ENCODE results near the gene GPR143.
"Not testable (repeated sequence)": the region's sequence is repeated elsewhere in the genome, so short reads cannot be mapped to it uniquely, and the experiment has no call there.

Gene GPR143

GRCh38 chrX:9768321-9768839 lies 2.7 kb upstream of the GPR143 start:
- H3K27me3 ChIP-seq (ENCODE audit: control insufficient read depth, insufficient read depth, low read length, poor library complexity, severe bottlenecking); H3K4me1 ChIP-seq (ENCODE audit: control insufficient read depth, insufficient read depth, low read length); H3K36me3 ChIP-seq (ENCODE audit: control insufficient read depth, insufficient read depth, low read length); H3K9me3 ChIP-seq (ENCODE audit: control insufficient read depth, low read length); H3K27ac ChIP-seq (ENCODE audit: insufficient read depth, low read depth, low read length, poor library complexity, severe bottlenecking); H3K4me3 ChIP-seq (ENCODE audit: insufficient read depth, low read depth, low read length): not testable (repeated sequence)
- 89 to 91% methylated on average over 5 of the region's 5 CpGs for WGBS, 2 experiments

DNA sequence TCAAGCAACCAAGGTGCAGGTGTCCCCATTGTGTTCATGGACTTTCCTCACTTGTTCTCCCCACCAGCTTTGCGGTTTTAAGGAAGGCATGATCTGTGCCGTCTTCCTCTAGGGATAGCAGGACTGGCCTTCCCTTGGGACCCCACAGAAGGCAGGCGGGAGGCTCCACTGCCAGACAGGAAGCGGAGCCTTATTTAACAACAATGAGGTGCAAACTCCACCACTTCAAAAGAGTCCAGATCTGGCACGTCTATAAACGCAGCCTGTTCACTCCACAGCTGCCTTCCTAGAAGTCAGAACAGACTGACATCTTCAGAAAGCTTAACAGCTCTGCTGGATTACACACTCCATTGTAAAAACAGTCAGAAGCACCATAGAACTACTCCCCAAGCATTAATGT lies 1.7 kb upstream of the GPR143 start:
- Histone ChIP-seq H3K9me3 (ENCODE audit: control insufficient read depth, low read length) (no peaks in the 10 kb centered on the region), H3K4me1 (ENCODE audit: control insufficient read depth, insufficient read depth, low read length) (peaks cover 6% of the 10 kb centered on the region), H3K27me3 (ENCODE audit: control insufficient read depth, insufficient read depth, low read length, poor library complexity, severe bottlenecking) (peaks cover 6% of the 10 kb centered on the region), H3K27ac (ENCODE audit: insufficient read depth, low read depth, low read length, poor library complexity, severe bottlenecking) (no peak overlapping the region), H3K4me3 (ENCODE audit: insufficient read depth, low read depth, low read length) (no peak overlapping the region), H3K36me3 (ENCODE audit: control insufficient read depth, insufficient read depth, low read length) (no peaks in the 10 kb centered on the region)
- WGBS, 2 experiments, result 85 to 91% methylated on average over 6 of the region's 6 CpGs

DNA sequence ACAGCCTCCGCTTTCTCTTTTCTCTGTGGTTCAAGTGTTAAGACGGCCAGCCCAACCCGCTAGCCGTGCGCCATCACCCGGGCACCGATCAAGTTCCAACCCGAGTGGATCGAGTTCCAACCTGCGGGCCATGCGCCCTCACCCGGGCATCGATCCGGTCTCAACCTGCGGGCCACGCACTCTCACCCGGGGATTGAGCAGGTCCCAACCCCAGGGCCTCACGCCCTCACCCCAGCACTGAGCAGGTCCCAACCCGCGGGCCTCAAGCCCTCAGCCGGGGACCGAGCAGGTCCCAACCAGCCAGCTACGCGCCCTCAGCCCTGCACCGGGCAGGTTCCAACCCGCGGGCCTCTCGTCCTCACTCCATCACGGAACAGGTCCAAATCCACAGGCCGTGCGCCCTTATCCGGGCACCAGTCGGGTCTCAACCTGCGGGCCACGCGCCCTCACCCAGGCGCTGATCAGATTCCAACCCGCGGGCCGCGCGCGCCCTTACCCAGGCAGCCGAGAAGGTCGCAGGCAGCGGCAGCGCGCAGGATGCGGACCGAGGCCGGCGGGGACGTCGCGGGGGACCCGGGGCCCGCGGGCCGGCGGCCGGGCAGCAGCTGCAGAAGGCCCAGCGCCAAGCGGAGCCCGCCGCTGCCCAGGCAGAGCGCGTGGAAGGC lies 443 bp downstream of the GPR143 start:
- no peaks in the 10 kb centered on the region for H3K9me3 ChIP-seq (ENCODE audit: control insufficient read depth, low read length)
- peak overlapping the region; percentile 20 for H3K4me3 ChIP-seq (ENCODE audit: insufficient read depth, low read depth, low read length)
- WGBS, 2 experiments, result 19 to 20% methylated on average over 67 of the region's 67 CpGs

GRCh38 chrX:9759337-9759736 lies 6.3 kb downstream of the GPR143 start:
- WGBS, 2 experiments, result 92 to 96% methylated on average over 8 of the region's 8 CpGs
- Histone ChIP-seq H3K27ac (ENCODE audit: insufficient read depth, low read depth, low read length, poor library complexity, severe bottlenecking) (no peak overlapping the region), H3K36me3 (ENCODE audit: control insufficient read depth, insufficient read depth, low read length) (no peaks in the 10 kb centered on the region), H3K4me1 (ENCODE audit: control insufficient read depth, insufficient read depth, low read length) (no peaks in the 10 kb centered on the region), H3K27me3 (ENCODE audit: control insufficient read depth, insufficient read depth, low read length, poor library complexity, severe bottlenecking) (no peaks in the 10 kb centered on the region), H3K4me3 (ENCODE audit: insufficient read depth, low read depth, low read length) (no peak overlapping the region), H3K9me3 (ENCODE audit: control insufficient read depth, low read length) (no peaks in the 10 kb centered on the region)

More for the DNA sequence above, 443 bp downstream of the GPR143 start:
- H3K27me3 ChIP-seq (ENCODE audit: control insufficient read depth, insufficient read depth, low read length, poor library complexity, severe bottlenecking), result peaks cover 6% of the 10 kb centered on the region
- no peak overlapping the region for H3K27ac ChIP-seq (ENCODE audit: insufficient read depth, low read depth, low read length, poor library complexity, severe bottlenecking)
- H3K4me1 ChIP-seq (ENCODE audit: control insufficient read depth, insufficient read depth, low read length), result peaks cover 6% of the 10 kb centered on the region
- no peaks in the 10 kb centered on the region for H3K36me3 ChIP-seq (ENCODE audit: control insufficient read depth, insufficient read depth, low read length)

- Histone ChIP-seq H3K9me3 (ENCODE audit: control insufficient read depth, low read length) (no peaks in the 10 kb centered on the region), H3K4me1 (ENCODE audit: control insufficient read depth, insufficient read depth, low read length) (no peaks in the 10 kb centered on the region), H3K27me3 (ENCODE audit: control insufficient read depth, insufficient read depth, low read length, poor library complexity, severe bottlenecking) (no peaks in the 10 kb centered on the region), H3K4me3 (ENCODE audit: insufficient read depth, low read depth, low read length) (no peak overlapping the region), H3K27ac (ENCODE audit: insufficient read depth, low read depth, low read length, poor library complexity, severe bottlenecking) (no peak overlapping the region), H3K36me3 (ENCODE audit: control insufficient read depth, insufficient read depth, low read length) (no peaks in the 10 kb centered on the region)
- WGBS, 2 experiments, result 93 to 100% methylated on average over 3 to 4 of the region's 4 CpGs
These were observed 7.5 kb downstream of the GPR143 start for GRCh38 chrX:9758021-9758638.

DNA sequence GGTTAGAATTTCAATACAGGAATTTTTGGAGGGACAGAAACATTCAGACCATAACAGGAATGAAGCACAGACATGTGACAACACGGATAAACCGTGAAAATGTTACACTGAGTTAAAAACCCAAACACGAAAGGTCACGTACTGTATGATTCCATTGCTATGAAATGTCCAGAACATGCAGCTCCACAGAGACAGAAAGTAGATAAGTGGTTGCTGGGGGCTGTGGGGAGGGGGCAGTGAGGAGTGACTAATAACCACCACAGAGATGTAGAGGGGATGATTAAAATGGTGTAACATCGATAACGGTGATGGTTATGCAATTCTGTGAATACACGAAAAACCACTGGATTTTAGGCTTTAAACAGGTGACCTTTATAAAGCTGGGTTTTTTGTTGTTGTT lies 8.3 kb downstream of the GPR143 start:
- no peak overlapping the region for H3K27ac ChIP-seq (ENCODE audit: insufficient read depth, low read depth, low read length, poor library complexity, severe bottlenecking)
- H3K36me3 ChIP-seq (ENCODE audit: control insufficient read depth, insufficient read depth, low read length), result no peaks in the 10 kb centered on the region
- H3K4me3 ChIP-seq (ENCODE audit: insufficient read depth, low read depth, low read length), result no peak overlapping the region
- 95 to 96% methylated on average over 7 of the region's 7 CpGs for WGBS, 2 experiments
- H3K27me3 ChIP-seq (ENCODE audit: control insufficient read depth, insufficient read depth, low read length, poor library complexity, severe bottlenecking), result no peaks in the 10 kb centered on the region
- no peaks in the 10 kb centered on the region for H3K9me3 ChIP-seq (ENCODE audit: control insufficient read depth, low read length)
- H3K4me1 ChIP-seq (ENCODE audit: control insufficient read depth, insufficient read depth, low read length), result no peaks in the 10 kb centered on the region

- no peaks in the 10 kb centered on the region for H3K9me3 ChIP-seq (ENCODE audit: control insufficient read depth, low read length)
- no peaks in the 10 kb centered on the region for H3K27me3 ChIP-seq (ENCODE audit: control insufficient read depth, insufficient read depth, low read length, poor library complexity, severe bottlenecking)
- WGBS, 2 experiments, result 86 to 95% methylated on average over 5 to 9 of the region's 11 CpGs
- H3K4me1 ChIP-seq (ENCODE audit: control insufficient read depth, insufficient read depth, low read length), result peaks cover 6% of the 10 kb centered on the region
- H3K27ac ChIP-seq (ENCODE audit: insufficient read depth, low read depth, low read length, poor library complexity, severe bottlenecking), result no peak overlapping the region
- H3K4me3 ChIP-seq (ENCODE audit: insufficient read depth, low read depth, low read length), result no peak overlapping the region
- H3K36me3 ChIP-seq (ENCODE audit: control insufficient read depth, insufficient read depth, low read length), result no peaks in the 10 kb centered on the region
These were observed 16.4 kb downstream of the GPR143 start for GRCh38 chrX:9749146-9749692.

- WGBS, 2 experiments, result 100% methylated on average over 1 of the region's 4 CpGs; no CpG with 5 or more reads in 1 of the 2 experiments
- Histone ChIP-seq H3K27me3 (ENCODE audit: control insufficient read depth, insufficient read depth, low read length, poor library complexity, severe bottlenecking) (no peaks in the 10 kb centered on the region), H3K4me3 (ENCODE audit: insufficient read depth, low read depth, low read length) (no peak overlapping the region), H3K4me1 (ENCODE audit: control insufficient read depth, insufficient read depth, low read length) (peaks cover 6% of the 10 kb centered on the region), H3K9me3 (ENCODE audit: control insufficient read depth, low read length) (no peaks in the 10 kb centered on the region), H3K36me3 (ENCODE audit: control insufficient read depth, insufficient read depth, low read length) (no peaks in the 10 kb centered on the region), H3K27ac (ENCODE audit: insufficient read depth, low read depth, low read length, poor library complexity, severe bottlenecking) (no peak overlapping the region)
These were observed 18.0 kb downstream of the GPR143 start for GRCh38 chrX:9747644-9748043.

DNA sequence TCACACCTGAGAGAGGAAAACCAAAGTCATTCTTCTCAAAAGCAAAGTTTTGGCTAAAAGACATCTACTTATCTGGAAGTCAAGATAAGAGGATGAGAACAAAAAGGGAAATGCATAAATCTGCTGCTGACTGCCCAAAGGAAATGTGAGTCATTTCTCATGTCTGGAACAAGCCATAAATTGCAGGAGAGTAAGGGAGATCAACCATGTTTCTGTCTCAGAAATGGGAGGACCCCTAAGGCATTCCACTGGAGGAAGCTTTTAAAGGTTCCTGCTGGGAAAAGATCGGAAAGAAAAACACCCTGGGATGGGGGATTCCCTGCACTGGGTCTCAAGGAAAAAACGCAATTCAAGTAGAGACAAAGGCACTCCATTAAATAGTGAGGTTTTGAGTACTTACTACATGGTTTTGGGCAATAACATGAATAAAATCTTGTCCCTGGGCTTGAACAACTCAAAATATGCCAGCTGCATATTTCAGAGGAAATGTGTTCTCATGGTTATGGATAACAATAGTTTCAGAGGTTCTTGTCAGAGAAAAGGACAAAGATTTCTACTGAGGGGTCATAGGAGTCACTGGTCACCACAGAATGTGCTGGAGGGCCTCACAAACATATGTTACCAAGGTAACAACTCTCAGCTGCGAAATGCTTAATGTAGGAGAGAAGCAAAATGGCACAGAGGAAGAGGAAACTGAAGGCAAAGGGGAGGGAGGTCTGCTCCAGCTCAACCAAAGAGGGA lies 19.3 kb downstream of the GPR143 start:
- Histone ChIP-seq H3K9me3 (ENCODE audit: control insufficient read depth, low read length) (no peaks in the 10 kb centered on the region), H3K27me3 (ENCODE audit: control insufficient read depth, insufficient read depth, low read length, poor library complexity, severe bottlenecking) (no peaks in the 10 kb centered on the region), H3K4me1 (ENCODE audit: control insufficient read depth, insufficient read depth, low read length) (peaks cover 6% of the 10 kb centered on the region), H3K27ac (ENCODE audit: insufficient read depth, low read depth, low read length, poor library complexity, severe bottlenecking) (peak overlapping the region; percentile 82), H3K4me3 (ENCODE audit: insufficient read depth, low read depth, low read length) (no peak overlapping the region), H3K36me3 (ENCODE audit: control insufficient read depth, insufficient read depth, low read length) (no peaks in the 10 kb centered on the region)
- WGBS, 2 experiments, result 30 to 32% methylated on average over 3 of the region's 3 CpGs
